K562 (cell line): ENCODE data around the gene BLCAP. TPM values are rescaled to one million over a fixed set of nuclear protein-coding genes. Genes with fewer than 3 reads are reported as not detected.

Experiments used
- ATAC-seq: fragments of 200-7000 bp; cut with Tn5 transposase; 3 replicates; pipeline ENCODE4 v1.9.1; 2020; ENCODE audit warnings: moderate library complexity
- BruUV-seq: library from RNA; stranded (reverse); fragments of 400-500 nt; replicated peaks from 2 replicates; lab custom pipeline; 2021; lab: Mats Ljungman, UMichigan
- CTCF ChIA-PET: fragments of 300-600 bp; formaldehyde crosslinking; extraction: SDS; loops from one replicate; lab custom pipeline; 2021; ENCODE audit warnings: low intra/inter-chr PET ratio; lab: Yijun Ruan, JAX
- POLR2A ChIA-PET: fragments of 300-600, 350-650 bp; sonication (Branson Sonifier 250); formaldehyde crosslinking; extraction: SDS; loops from one replicate; lab custom pipeline; 2021; ENCODE audit warnings: antibody characterized with exemption, inconsistent platforms; lab: Yijun Ruan, JAX
- DNase-seq, 4 experiments: peaks; one replicate each; pipeline versions ENCODE4 v3.0.0 to v3.0.0-alpha.2; 2011 to 2018; ENCODE audit warnings: low spot score in 3 of 4, mixed read lengths in 3 of 4; ENCODE audit errors: extremely low read depth in 1 of 4
- FAIRE-seq: peaks from 2 replicates; lab custom pipeline; 2011; peaks lifted over from hg19 to GRCh38; lab: Jason Lieb, UNC
- H2AFZ ChIP-seq: 2 replicates; pipeline ENCODE4 v1.6.0; 2011; ENCODE audit warnings: low read depth, low read length, control low read depth, inconsistent platforms
- H3K27ac ChIP-seq: fragments of 200-600 bp; 3 replicates; pipeline ENCODE4 v1.8.0; 2011; ENCODE audit warnings: low read depth, mild to moderate bottlenecking, control low read depth, inconsistent platforms, low read length, moderate library complexity, mixed read lengths; ENCODE audit errors: extremely low read depth
- H3K27me3 ChIP-seq, 2 experiments: fragments of 300-600 bp in 1 of 2; 2 replicates in 1 of 2; 3 replicates in 1 of 2; pipeline versions ENCODE4 v1.6.0 to v1.8.0; 2011; ENCODE audit warnings: inconsistent platforms in 2 of 2, low read length in 2 of 2, mild to moderate bottlenecking in 1 of 2, mixed read lengths in 1 of 2, moderate library complexity in 1 of 2; ENCODE audit not compliant: control insufficient read depth in 2 of 2, insufficient read depth in 2 of 2
- H3K36me3 ChIP-seq: fragments of 300-600 bp; 3 replicates; pipeline ENCODE4 v1.8.0; 2011; ENCODE audit warnings: mild to moderate bottlenecking, low read length, inconsistent platforms; ENCODE audit not compliant: control insufficient read depth, insufficient read depth
- H3K4me1 ChIP-seq, 2 experiments: fragments of 200-600 bp in 1 of 2; replicated peaks in 1 of 2; 2 replicates in 1 of 2; 3 replicates in 1 of 2; pipeline versions ENCODE4 v1.5.1 to v1.8.0; 2011; ENCODE audit warnings: inconsistent platforms in 2 of 2, low read length in 2 of 2, mild to moderate bottlenecking in 1 of 2, mixed read lengths in 1 of 2, moderate library complexity in 1 of 2; ENCODE audit not compliant: control insufficient read depth in 2 of 2, insufficient read depth in 2 of 2
- H3K4me2 ChIP-seq: 2 replicates; pipeline ENCODE4 v1.6.1; 2011; ENCODE audit warnings: low read length, control low read depth, inconsistent platforms, mixed read lengths; ENCODE audit not compliant: insufficient read depth
- H3K4me3 ChIP-seq: fragments of 200-600 bp; sonication (generic), shearing (Covaris generic); 2 replicates; pipeline ENCODE4 v1.5.1; 2016; ENCODE audit warnings: control low read depth, inconsistent platforms
- H3K79me2 ChIP-seq: fragments of 200-600 bp; 3 replicates; pipeline ENCODE4 v1.8.0; 2011; ENCODE audit warnings: low read length, inconsistent platforms; ENCODE audit not compliant: control insufficient read depth, insufficient read depth
- H3K9ac ChIP-seq, 2 experiments: 2 replicates each; pipeline versions ENCODE4 v1.6.0 to v1.6.1; 2011; ENCODE audit warnings: low read depth in 2 of 2, low read length in 2 of 2, control low read depth in 1 of 2, inconsistent platforms in 1 of 2, mild to moderate bottlenecking in 1 of 2, mixed read lengths in 1 of 2; ENCODE audit not compliant: insufficient read depth in 1 of 2
- H3K9me1 ChIP-seq: one replicate; pipeline ENCODE4 v1.6.0; 2011; ENCODE audit warnings: inconsistent platforms, mild to moderate bottlenecking, low read length, moderate library complexity; ENCODE audit not compliant: control insufficient read depth, insufficient read depth
- H3K9me3 ChIP-seq: replicated peaks from 2 replicates; pipeline ENCODE4 v1.5.1; 2011; ENCODE audit warnings: low read depth, low read length, inconsistent platforms; ENCODE audit not compliant: control insufficient read depth, insufficient read depth
- H4K20me1 ChIP-seq: replicated peaks from 2 replicates; pipeline ENCODE4 v1.6.1; 2011; ENCODE audit warnings: low read length, inconsistent platforms, mixed read lengths; ENCODE audit not compliant: control insufficient read depth, insufficient read depth
- BRF1 ChIP-seq: IDR thresholded peaks from 3 replicates; pipeline ENCODE4 v1.6.1; 2011; ENCODE audit warnings: borderline replicate concordance, mild to moderate bottlenecking; ENCODE audit not compliant: insufficient read length; ENCODE audit errors: extremely low read depth
- FOXA1 ChIP-seq: fragments of 450-650 bp; IDR thresholded peaks from 2 replicates; pipeline ENCODE4 v1.6.1; 2016; ENCODE audit warnings: mild to moderate bottlenecking, borderline replicate concordance
- RFX1 ChIP-seq: fragments of 450-650 bp; IDR thresholded peaks from 2 replicates; pipeline ENCODE4 v1.6.1; 2016; ENCODE audit warnings: mild to moderate bottlenecking, moderate library complexity
- WGBS: fragments of 100-300 bp; shearing (Covaris generic); methylation state at CpG from one replicate; pipeline ENCODE4 v1.1.6; 2016; ENCODE audit warnings: low coverage, mixed read lengths; ENCODE audit not compliant: insufficient coverage; ENCODE audit errors: missing lambda C conversion rate; 5-methylcytosine and 5-hydroxymethylcytosine counted together
- in situ Hi-C: fragments of 300-500 bp; cut with MboI; formaldehyde crosslinking; loops from 4 replicates; pipeline ENCODE4 v1.15.0; 2018; ENCODE audit warnings: inconsistent platforms, mixed read lengths
- intact Hi-C: fragments of 100-400 bp; cut with micrococcal nuclease; formaldehyde crosslinking; loops from 2 replicates; pipeline ENCODE4 v1.14.2; 2022
- polyA plus RNA-seq, 8 experiments: library from polyadenylated mRNA; depleted of rRNA in 4 of 8; stranded (reverse) in 5 of 8; unstranded in 3 of 8; fragments of >200 nt; fragmentation: Nextera tagmentation in 2 of 8; fragmentation: Illumina TruSeq in 1 of 8; extraction: Ambion mirVana in 2 of 8; extraction: Trizol in 1 of 8; gene quantifications; 2 replicates each; pipeline versions ENCODE4 v1.2.1 to v1.2.3, GENCODE V29; 2011 to 2014; ENCODE audit warnings: inconsistent platforms in 1 of 8, missing spikeins in 1 of 8
- total RNA-seq, 7 experiments: library from RNA; depleted of rRNA in 6 of 7; stranded (reverse); fragments of >200 nt in 6 of 7; fragmentation: Illumina TruSeq in 2 of 7; extraction: Trizol in 2 of 7; gene quantifications; 2 replicates each; pipeline versions ENCODE4 v1.2.1 to v1.2.3, GENCODE V29; 2011 to 2021; ENCODE audit warnings: low replicate concordance in 1 of 7

Gene BLCAP
- total and polyA plus RNA-seq, 9 of the 15 experiments (the other 6 are each of a cell fraction or from before 2014, with no cell fraction given) = 16.9 to 41.5 (median 27.6) TPM

DNA sequence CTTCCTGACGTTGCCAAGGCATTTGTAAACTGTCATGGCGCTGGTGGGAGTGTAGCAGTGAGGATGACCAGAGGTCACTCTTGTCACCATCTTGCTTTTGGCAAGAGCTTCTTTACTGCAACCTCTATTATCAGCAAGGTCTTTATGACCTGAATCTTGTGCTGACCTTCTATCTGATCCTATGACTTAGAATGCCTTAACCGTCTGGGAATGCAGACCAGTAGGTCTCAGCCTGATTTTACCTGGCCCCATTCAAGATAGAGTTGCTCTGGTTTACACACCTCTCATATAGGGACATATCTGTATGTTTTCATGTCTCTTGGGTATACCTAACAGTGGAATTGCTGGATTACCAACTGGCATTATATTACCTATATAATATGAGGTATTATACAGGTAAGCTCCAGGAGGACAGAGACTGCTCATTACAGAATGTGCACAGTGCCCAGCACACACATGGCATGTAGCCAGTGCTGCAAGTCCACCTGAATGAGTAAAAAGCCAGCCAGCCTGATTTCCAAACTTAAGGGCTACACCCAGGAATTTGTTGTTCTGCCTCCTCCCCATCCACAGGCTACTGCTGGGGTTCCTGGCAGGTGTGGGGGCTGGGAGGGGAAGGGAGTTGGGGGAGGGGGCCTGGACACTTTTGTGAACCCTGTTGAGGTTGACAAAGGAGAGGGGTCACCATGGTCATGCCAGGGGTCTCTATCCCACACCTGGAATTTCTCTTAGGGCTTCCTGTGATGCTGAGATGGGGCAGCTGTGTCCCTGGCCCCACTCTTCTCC, 35.2 kb upstream of the BLCAP start:
- intact Hi-C loops = no loop called here
- in situ Hi-C loops = loop anchor here (10.0 kb wide), 1 partner anchor 332 kb away; no protein-coding TSS in a partner anchor

DNA sequence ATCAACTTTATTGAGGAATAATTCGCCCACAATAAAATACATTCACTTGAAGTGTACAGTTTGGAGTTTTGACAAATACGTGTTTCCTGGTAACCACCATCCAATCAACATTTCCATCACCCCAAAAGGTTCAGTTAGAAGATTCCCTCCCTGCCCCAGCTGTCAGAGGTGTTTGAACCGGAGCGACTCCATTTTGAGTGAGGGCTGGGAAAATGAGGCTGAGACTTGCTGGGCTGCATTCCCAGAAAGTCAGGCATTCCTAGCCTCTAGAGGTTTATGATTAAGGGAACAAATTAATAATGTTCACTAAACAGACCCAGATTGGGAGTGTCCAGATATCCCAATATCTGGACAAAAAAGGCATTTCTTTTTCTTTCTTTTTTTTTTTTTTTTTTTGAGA, 33.0 kb upstream of the BLCAP start:
- peaks cover 9% of the 10 kb centered on the region; the same call in 1 of the 2 replicates for H4K20me1 ChIP-seq
- H3K79me2 ChIP-seq = no peaks in the 10 kb centered on the region
- no peak overlapping the region for H3K4me2 ChIP-seq
- ChIA-PET POLR2A (interaction anchor here (0.8 kb wide), 1 partner anchor 178 kb away, joined by 3 read pairs; no protein-coding TSS in a partner anchor), CTCF (interaction anchor here (0.7 kb wide), 1 partner anchor 616 kb away, joined by 3 read pairs; no protein-coding TSS in a partner anchor)
- H3K27me3 ChIP-seq = peaks cover 5 to 41% of the 10 kb centered on the region in 2 experiments; a peak in 4 of 5 replicates
- no peak for DNase-seq
- H3K4me1 ChIP-seq = peaks cover 0 to 8% of the 10 kb centered on the region in 2 experiments; a peak in 3 of 5 replicates
- no peak overlapping the region for H3K27ac ChIP-seq
- 17% methylated on average over 4 of the region's 4 CpGs for WGBS
- no peaks in the 10 kb centered on the region for H3K36me3 ChIP-seq
- intact Hi-C loops = no loop called here
- H3K9me1 ChIP-seq = no peaks in the 10 kb centered on the region
- H3K9ac ChIP-seq = no peak overlapping the region
- no peaks in the 10 kb centered on the region for H3K9me3 ChIP-seq
- no peak for ATAC-seq
- no peak for FAIRE-seq
- H2AFZ ChIP-seq = no peak overlapping the region
- BruUV-seq = no TSS peak
- no peak overlapping the region for H3K4me3 ChIP-seq
- in situ Hi-C loops = loop anchor here (10.0 kb wide), 1 partner anchor 334 kb away; no protein-coding TSS in a partner anchor
- no peak for TF ChIP-seq FOXA1

More for the DNA sequence above, 35.2 kb upstream of the BLCAP start:
- Histone ChIP-seq H4K20me1 (peaks cover 9% of the 10 kb centered on the region; the same call in 1 of the 2 replicates), H3K27me3 (peaks cover 5 to 31% of the 10 kb centered on the region in 2 experiments; a peak in 3 of 5 replicates), H3K4me3 (no peak overlapping the region), H3K27ac (no peak overlapping the region), H2AFZ (no peak overlapping the region), H3K9ac (no peak overlapping the region), H3K9me1 (no peaks in the 10 kb centered on the region), H3K4me1 (peaks cover 8 to 15% of the 10 kb centered on the region in 2 experiments; a peak in 4 of 5 replicates), H3K79me2 (no peaks in the 10 kb centered on the region), H3K4me2 (no peak overlapping the region), H3K9me3 (no peaks in the 10 kb centered on the region), H3K36me3 (no peaks in the 10 kb centered on the region)
- no peak for DNase-seq
- CTCF ChIA-PET = interaction anchor here (1.7 kb wide), 1 partner anchor 658 kb away, joined by 8 read pairs; no protein-coding TSS in a partner anchor
- TF ChIP-seq BRF1 (no peak), RFX1 (0 out of 2 replicates have a peak, but pooled peaks have one; percentile 12)
- FAIRE-seq = no peak
- BruUV-seq = no TSS peak
- POLR2A ChIA-PET = no interaction called here
- no peak for ATAC-seq
- 0% methylated on average over 3 of the region's 3 CpGs for WGBS
